Spleen (tissue), 11 donors: Measurements from ENCODE around the gene GAB2. TPM values are rescaled to one million over a fixed set of nuclear protein-coding genes. Genes with fewer than 3 reads are reported as not detected.
"Not testable (repeated sequence)": the region's sequence is repeated elsewhere in the genome, so short reads cannot be mapped to it uniquely, and the experiment has no call there.

ENCODE experiments used
- DNase-seq: peaks from one replicate; pipeline ENCODE4 v3.0.0-alpha.2; 2020
- H3K27ac ChIP-seq, 8 donors: fragments of 200-600 bp; sonication (generic) in 7 of 8; 1 replicate in 4 of 8; 2 replicates in 4 of 8; pipeline versions ENCODE4 v1.5.0 to v1.8.0; 2016 to 2021; ENCODE audit warnings: inconsistent platforms in 4 of 8, mild to moderate bottlenecking in 4 of 8, moderate library complexity in 1 of 8
- H3K27me3 ChIP-seq, 7 donors: fragments of 200-600 bp; sonication (generic) in 6 of 7; replicated peaks in 1 of 7; 1 replicate in 4 of 7; 2 replicates in 3 of 7; pipeline versions ENCODE4 v1.5.0 to v1.8.0; 2016 to 2021; ENCODE audit warnings: inconsistent platforms in 3 of 7, mild to moderate bottlenecking in 1 of 7
- H3K36me3 ChIP-seq, 6 donors: fragments of 200-600 bp; sonication (generic) in 5 of 6; 1 replicate in 4 of 6; 2 replicates in 2 of 6; pipeline versions ENCODE4 v1.5.0 to v1.8.0; 2016 to 2021; ENCODE audit warnings: inconsistent platforms in 2 of 6
- H3K4me1 ChIP-seq, 6 donors: fragments of 200-600 bp; sonication (generic) in 5 of 6; 1 replicate in 3 of 6; 2 replicates in 3 of 6; pipeline versions ENCODE4 v1.5.0 to v1.8.0; 2016 to 2021; ENCODE audit warnings: inconsistent platforms in 3 of 6
- H3K4me3 ChIP-seq, 8 donors: fragments of 200-600 bp; sonication (generic) in 7 of 8; 1 replicate in 4 of 8; 2 replicates in 4 of 8; pipeline versions ENCODE4 v1.5.0 to v1.8.0; 2016 to 2021; ENCODE audit warnings: inconsistent platforms in 4 of 8, mild to moderate bottlenecking in 4 of 8, moderate library complexity in 2 of 8
- H3K9me3 ChIP-seq, 8 donors: fragments of 200-600 bp; sonication (generic) in 7 of 8; 1 replicate in 4 of 8; 2 replicates in 4 of 8; pipeline versions ENCODE4 v1.5.0 to v1.8.0; 2016 to 2021; ENCODE audit warnings: inconsistent platforms in 4 of 8
- POLR2A ChIP-seq, 3 donors: fragments of 450-650 bp; IDR thresholded peaks; one replicate each; pipeline ENCODE4 v1.5.1; 2017; ENCODE audit warnings: antibody characterized with exemption in 3 of 3, mild to moderate bottlenecking in 1 of 3
- POLR2AphosphoS5 ChIP-seq, 3 donors: sonication (generic); formaldehyde crosslinking; IDR thresholded peaks; one replicate each; pipeline ENCODE4 v1.5.1; 2017; ENCODE audit warnings: antibody characterized with exemption in 3 of 3
- WGBS, 5 donors: extraction: QIAGEN DNeasy Blood & Tissue Kit in 3 of 5; methylation state at CpG; one replicate each; pipeline versions ENCODE4 v1.1.5 to v1.1.7; 2013 to 2018; 5-methylcytosine and 5-hydroxymethylcytosine counted together
- intact Hi-C: fragments of 100-400 bp; cut with DNase I; formaldehyde crosslinking; loops from one replicate; pipeline ENCODE4 v1.15.0; 2023; ENCODE audit warnings: low total_unique reads
- polyA plus RNA-seq, 3 donors: library from polyadenylated mRNA; stranded (reverse); fragments of 200-250 nt; gene quantifications; one replicate each; pipeline ENCODE4 v1.2.1, GENCODE V29; 2013
- total RNA-seq, 7 donors: library from RNA; depleted of rRNA in 3 of 7; stranded (reverse); fragments of >200 nt in 3 of 7; fragmentation: NEBNext Ultra II Directional in 4 of 7; extraction: Animal tissue kit (Norgen Biotek cat#: 25700) in 4 of 7; gene quantifications; one replicate each; pipeline versions ENCODE4 v1.1.0 to v1.2.1, GENCODE V29; 2016 to 2021
- TF ChIP-seq, protein P1 (sequence below), 11 experiments: fragments of 200-600 bp in 7 of 11; fragments of 450-650 bp in 4 of 11; sonication (generic) in 4 of 11; IDR thresholded peaks in 8 of 11; conservative IDR thresholded peaks in 3 of 11; 1 replicate in 7 of 11; 2 replicates in 4 of 11; pipeline versions ENCODE4 v1.4.0 to v1.8.0; 2016 to 2021; ENCODE audit warnings: antibody characterized with exemption in 11 of 11, inconsistent platforms in 4 of 11, mild to moderate bottlenecking in 1 of 11
- donor health status: healthy with polysubstance abuse.
- donor health status: DM: no; HTN: no; CAD: no; lungs with moderate emphysema.
- donor health status: DM: no; HTN: no; CAD: no.
- donor health status: Bipolar disorder and iron deficiency.
- donor health status: healthy.
- donor health status: DM: no; HTN: no; CAD: no.
- donor health status: DM: yes; HTN: yes; CAD: no.

The GAB2 gene
- total and polyA plus RNA-seq, 10 donors = 2.3 to 57.7 (median 47.0) TPM

- no peak for DNase-seq
- no peak overlapping the region for H3K27ac ChIP-seq
- WGBS, 5 donors = 78 to 87% (median 81%) methylated on average over 7 of the region's 7 CpGs
- no peaks in the 10 kb centered on the region for H3K27me3 ChIP-seq
- TF ChIP-seq, protein P1, sequence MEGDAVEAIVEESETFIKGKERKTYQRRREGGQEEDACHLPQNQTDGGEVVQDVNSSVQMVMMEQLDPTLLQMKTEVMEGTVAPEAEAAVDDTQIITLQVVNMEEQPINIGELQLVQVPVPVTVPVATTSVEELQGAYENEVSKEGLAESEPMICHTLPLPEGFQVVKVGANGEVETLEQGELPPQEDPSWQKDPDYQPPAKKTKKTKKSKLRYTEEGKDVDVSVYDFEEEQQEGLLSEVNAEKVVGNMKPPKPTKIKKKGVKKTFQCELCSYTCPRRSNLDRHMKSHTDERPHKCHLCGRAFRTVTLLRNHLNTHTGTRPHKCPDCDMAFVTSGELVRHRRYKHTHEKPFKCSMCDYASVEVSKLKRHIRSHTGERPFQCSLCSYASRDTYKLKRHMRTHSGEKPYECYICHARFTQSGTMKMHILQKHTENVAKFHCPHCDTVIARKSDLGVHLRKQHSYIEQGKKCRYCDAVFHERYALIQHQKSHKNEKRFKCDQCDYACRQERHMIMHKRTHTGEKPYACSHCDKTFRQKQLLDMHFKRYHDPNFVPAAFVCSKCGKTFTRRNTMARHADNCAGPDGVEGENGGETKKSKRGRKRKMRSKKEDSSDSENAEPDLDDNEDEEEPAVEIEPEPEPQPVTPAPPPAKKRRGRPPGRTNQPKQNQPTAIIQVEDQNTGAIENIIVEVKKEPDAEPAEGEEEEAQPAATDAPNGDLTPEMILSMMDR (IDR thresholded peaks at IDR 0.05 in 8 of 11, conservative IDR thresholded peaks at IDR 0.05 in 3 of 11) = no peak
- TF ChIP-seq POLR2A (IDR thresholded peaks at IDR 0.05) = no peak
- TF ChIP-seq POLR2AphosphoS5 (IDR thresholded peaks at IDR 0.05) = no peak
- H3K4me3 ChIP-seq = no peak overlapping the region
- intact Hi-C loops = no loop called here
- H3K36me3 ChIP-seq = peaks cover 0 to 25% (median 0%) of the 10 kb centered on the region in 6 donors
- H3K9me3 ChIP-seq = peaks cover 0 to 11% (median 0%) of the 10 kb centered on the region in 8 donors
- H3K4me1 ChIP-seq = peaks cover 0 to 4% (median 0%) of the 10 kb centered on the region in 6 donors
Measured at GRCh38 chr11:78179459-78180071, 238.1 kb downstream of the GAB2 start.

- intact Hi-C loops = no loop called here
- DNase-seq = no peak
Measured at GRCh38 chr11:78177216-78177615, 240.4 kb downstream of the GAB2 start.

GRCh38 chr11:78176605-78177141 lies 240.9 kb downstream of the GAB2 start:
- DNase-seq = no peak
- no peak overlapping the region for H3K27ac ChIP-seq
- peaks cover 0 to 45% (median 18%) of the 10 kb centered on the region in 6 donors for H3K36me3 ChIP-seq
- H3K4me1 ChIP-seq = no peaks in the 10 kb centered on the region
- TF ChIP-seq POLR2A (IDR thresholded peaks at IDR 0.05) (no peak), POLR2AphosphoS5 (IDR thresholded peaks at IDR 0.05) (no peak)
- TF ChIP-seq, protein P1 (IDR thresholded peaks at IDR 0.05 in 8 of 11, conservative IDR thresholded peaks at IDR 0.05 in 3 of 11) = no peak
- intact Hi-C loops = no loop called here
- H3K4me3 ChIP-seq = no peak overlapping the region
- 91 to 97% (median 93%) methylated on average over 10 of the region's 10 CpGs for WGBS, 5 donors
- peaks cover 0 to 11% (median 0%) of the 10 kb centered on the region in 8 donors for H3K9me3 ChIP-seq
- H3K27me3 ChIP-seq = no peaks in the 10 kb centered on the region

More at GRCh38 chr11:78177216-78177615, 240.4 kb downstream of the GAB2 start:
- 91 to 95% (median 92%) methylated on average over 7 of the region's 7 CpGs for WGBS, 5 donors
- H3K9me3 ChIP-seq = peaks cover 0 to 11% (median 0%) of the 10 kb centered on the region in 8 donors
- no peak overlapping the region for H3K4me3 ChIP-seq
- H3K27ac ChIP-seq = no peak overlapping the region
- H3K4me1 ChIP-seq = no peaks in the 10 kb centered on the region
- no peaks in the 10 kb centered on the region for H3K27me3 ChIP-seq
- TF ChIP-seq POLR2A (IDR thresholded peaks at IDR 0.05) = no peak
- peaks cover 0 to 40% (median 16%) of the 10 kb centered on the region in 6 donors for H3K36me3 ChIP-seq

DNA sequence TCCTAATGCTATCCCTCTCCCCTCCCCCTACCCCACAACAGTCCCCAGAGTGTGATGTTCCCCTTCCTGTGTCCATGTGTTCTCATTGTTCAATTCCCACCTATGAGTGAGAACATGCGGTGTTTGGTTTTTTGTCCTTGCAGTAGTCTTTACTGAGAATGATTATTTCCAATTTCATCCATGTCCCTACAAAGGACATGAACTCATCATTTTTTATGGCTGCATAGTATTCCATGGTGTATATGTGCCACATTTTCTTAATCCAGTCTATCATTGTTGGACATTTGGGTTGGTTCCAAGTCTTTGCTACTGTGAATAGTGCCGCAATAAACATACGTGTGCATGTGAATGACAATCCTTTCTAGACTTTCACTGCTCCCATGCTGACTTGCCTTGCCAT lies 241.8 kb downstream of the GAB2 start:
- not testable (repeated sequence) for H3K4me3 ChIP-seq

GRCh38 chr11:78171951-78172350 lies 245.7 kb downstream of the GAB2 start:
- Histone ChIP-seq H3K27ac (no peak overlapping the region), H3K9me3 (peaks cover 0 to 4% (median 0%) of the 10 kb centered on the region in 8 donors)

More for the DNA sequence above, 241.8 kb downstream of the GAB2 start:
- H3K27me3 ChIP-seq, intact Hi-C loops, DNase-seq, H3K4me1 ChIP-seq, H3K9me3 ChIP-seq, H3K27ac ChIP-seq: not testable (repeated sequence)
- H3K36me3 ChIP-seq = peaks cover 0 to 49% (median 18%) of the 10 kb centered on the region in 6 donors
- 93 to 99% (median 98%) methylated on average over 3 of the region's 3 CpGs for WGBS, 5 donors

More at GRCh38 chr11:78171951-78172350, 245.7 kb downstream of the GAB2 start:
- intact Hi-C loops = no loop called here
- TF ChIP-seq, protein P1 (IDR thresholded peaks at IDR 0.05 in 8 of 11, conservative IDR thresholded peaks at IDR 0.05 in 3 of 11) = no peak
- TF ChIP-seq POLR2A (IDR thresholded peaks at IDR 0.05) = no peak
- no peak for TF ChIP-seq POLR2AphosphoS5 (IDR thresholded peaks at IDR 0.05)
- Histone ChIP-seq H3K36me3 (peaks cover 0 to 50% (median 18%) of the 10 kb centered on the region in 6 donors), H3K4me3 (no peak overlapping the region), H3K4me1 (peaks cover 0 to 5% (median 0%) of the 10 kb centered on the region in 6 donors), H3K27me3 (no peaks in the 10 kb centered on the region)
- WGBS, 5 donors = 83 to 96% (median 94%) methylated on average over 4 to 6 of the region's 6 CpGs
- no peak for DNase-seq
